IPS DF 19.7 (cell line): ENCODE data around the gene SPRR2F.
"Not testable (repeated sequence)": the region's sequence is repeated elsewhere in the genome, so short reads cannot be mapped to it uniquely, and the experiment has no call there.

Experiments
- DNase-seq: peaks from one replicate; pipeline ENCODE4 v3.0.0-alpha.2; 2013; ENCODE audit warnings: low read depth, low spot score

SPRR2F gene, protein sequence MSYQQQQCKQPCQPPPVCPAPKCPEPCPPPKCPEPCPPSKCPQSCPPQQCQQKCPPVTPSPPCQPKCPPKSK

DNA sequence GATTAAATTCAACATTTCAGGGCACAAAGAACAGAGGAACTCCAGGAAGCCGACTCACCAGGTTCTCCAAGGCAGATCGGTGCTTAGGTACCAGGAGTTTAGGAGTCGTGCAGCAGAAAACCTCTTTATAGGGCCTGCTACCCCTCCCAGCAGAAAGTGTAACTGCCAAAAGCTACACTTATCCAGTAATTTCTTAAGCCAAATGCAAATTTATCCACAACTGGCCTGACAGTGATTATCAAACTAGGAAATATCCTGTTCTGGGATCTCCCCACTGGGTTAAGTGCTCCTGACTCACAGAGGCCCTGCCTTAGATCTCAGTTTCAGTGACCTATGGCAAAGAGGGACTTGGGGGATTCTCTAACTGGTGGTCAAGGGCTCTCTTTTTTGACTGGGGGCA is at the start of gene SPRR2F:
SPRR2F (minus strand) TSS at position 101 of the 400 bp plus-strand sequence. CDS start 783 bp downstream, outside the sequence.
- DNase-seq = no peak

DNA sequence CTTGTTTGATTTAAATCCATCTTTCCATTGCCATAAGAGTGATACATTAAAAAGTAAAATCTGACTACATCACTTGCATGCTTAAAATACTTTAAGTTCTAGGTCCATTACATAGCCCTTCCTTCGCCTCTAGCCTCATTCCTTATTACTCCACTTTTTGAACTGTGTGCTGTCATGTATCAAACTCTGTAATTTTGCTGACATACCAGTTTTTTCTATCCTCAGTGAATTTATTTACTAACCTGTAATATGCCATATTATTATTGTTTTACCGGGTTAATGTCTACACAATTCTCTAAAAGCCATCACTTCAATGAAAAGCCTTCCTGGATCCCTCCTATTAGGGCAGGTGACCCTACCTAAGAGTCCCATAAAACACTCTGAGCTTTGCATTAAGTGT is 42.2 kb upstream of the SPRR2F start:
- no peak for DNase-seq

DNA sequence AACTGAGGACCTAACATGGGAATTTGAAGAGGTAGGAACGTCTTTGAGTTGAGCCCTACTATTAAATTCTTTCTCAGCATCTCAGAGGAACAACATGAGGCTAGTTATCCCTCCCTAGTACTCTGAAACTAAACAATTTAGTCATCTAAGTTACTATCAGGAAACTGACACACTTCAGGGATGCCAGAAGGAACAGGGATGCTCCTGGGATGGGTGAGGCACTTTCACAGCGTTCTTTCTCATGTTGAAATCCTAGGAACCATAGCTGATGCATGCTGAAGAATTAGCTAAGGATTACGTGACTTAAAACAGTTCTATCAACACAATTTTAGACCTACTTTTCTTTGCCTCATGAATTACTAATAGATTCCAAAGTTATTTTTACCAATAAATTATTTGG is 39.2 kb upstream of the SPRR2F start:
- DNase-seq = no peak

DNA sequence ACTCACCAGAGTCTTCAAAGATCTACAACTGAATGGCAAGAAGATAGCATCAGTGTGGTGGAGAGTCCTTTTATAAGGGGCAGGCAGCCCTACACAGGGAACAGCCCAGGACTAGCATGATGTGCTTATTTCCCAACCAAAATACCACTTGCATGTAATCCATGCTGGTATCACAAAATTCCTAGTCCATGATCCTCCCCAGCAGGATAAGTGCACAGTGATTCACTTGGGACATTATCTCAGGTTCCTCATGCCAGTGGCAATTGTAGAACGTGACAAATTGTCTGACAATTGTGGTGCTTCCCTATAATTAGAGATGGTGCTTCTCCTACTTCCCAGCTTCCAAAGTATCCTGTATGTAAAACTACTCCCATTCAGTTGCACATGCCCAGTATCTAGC is 37.5 kb upstream of the SPRR2F start, which contains the start of gene SPRR2G:
SPRR2G (minus strand) TSS at position 45 of the 400 bp plus-strand sequence. CDS start 780 bp downstream, outside the sequence.
- DNase-seq = no peak

DNA sequence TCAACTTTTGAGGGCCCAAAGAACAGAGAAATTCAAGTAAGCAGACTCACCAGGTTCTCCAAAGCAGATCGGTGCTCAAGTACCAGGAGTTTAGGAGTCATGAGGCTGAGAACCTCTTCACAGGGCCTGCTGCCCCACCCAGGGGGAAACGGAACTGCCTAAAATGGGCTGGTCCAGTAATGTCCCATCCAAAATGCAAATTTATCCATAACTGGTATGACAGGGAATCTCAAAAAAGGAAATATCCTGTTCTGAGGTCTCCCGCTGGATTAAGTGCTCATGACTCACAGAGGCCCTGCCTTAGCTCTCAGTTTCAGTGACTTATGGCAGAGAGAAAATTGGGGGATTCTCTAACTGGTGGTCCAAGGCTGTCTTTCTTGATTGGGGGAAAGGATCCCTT is 28.1 kb upstream of the SPRR2F start:
- no peak for DNase-seq

DNA sequence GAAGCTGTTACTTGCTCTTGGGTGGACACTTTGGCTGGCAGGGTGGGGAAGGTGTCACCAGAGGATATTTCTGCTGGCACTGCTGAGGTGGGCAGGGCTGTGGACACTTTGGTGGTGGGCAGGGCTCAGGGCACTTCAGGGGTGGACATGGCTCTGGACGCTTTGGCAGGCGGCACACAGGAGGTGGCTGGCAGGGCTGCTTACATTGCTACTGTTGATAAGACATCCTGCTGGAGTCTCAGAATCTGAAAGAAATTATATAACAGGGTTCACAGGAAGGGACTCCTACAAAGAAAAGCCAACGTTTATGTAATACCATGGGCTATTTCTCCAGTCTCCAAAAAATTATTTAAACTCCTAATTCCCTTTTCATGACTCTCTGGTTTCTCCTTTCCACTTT is 27.2 kb upstream of the SPRR2F start:
- DNase-seq = no peak

DNA sequence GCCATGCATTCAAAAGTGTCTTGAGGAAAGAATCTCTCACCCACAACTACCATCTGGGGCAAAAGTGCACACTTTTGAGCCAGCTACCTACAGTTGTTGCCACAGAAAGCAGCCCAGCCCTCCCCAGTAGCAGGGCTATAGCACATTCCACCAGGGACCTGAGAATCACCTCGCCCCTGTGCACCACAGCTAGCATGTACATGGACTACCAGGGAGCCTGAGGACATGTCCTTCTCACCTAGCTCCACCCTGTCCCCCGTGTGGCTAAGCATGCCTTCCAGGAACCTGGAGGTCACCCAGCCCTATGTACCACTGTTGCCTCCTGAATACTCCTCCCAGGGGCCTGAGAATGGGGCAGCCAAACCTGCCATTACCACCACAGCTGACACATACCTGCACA is 20.4 kb upstream of the SPRR2F start:
- no peak for DNase-seq

DNA sequence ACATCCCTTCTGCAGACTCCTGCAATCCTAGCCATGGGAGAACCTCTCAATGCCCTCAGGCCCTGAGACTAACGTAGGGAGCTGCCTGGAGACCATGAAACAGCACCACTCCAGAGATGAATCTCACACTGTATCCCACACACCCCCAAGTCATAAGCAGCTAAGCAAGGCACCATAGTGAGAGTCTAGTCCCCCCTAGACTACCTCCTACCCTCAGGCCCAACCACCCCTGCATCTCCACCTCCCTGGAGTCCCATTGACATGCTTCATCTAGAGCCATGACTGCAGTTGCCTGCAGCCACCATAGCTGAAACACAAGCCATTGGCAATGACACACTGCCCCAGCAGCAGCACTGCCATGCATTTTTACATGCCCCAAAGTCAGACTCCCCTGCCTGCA is 20.0 kb upstream of the SPRR2F start:
- no peak for DNase-seq

DNA sequence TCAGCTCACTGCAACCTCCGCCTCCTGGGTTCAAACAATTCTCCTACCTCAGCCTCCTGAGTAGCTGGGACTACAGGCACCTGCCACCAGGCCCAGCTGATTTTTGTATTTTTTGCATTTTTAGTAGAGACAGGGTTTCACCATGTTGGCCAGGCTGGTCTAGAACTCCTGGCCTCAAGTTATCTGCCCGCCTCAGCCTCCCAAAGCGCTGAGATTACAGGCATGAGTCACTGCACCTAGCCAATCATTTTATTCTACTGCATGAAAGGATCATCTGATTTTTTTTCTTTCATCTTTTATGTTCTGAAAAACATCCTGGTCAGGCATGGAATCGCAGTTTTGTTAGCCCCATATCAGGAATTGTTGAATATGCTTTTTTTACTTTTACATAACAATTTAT is 15.4 kb upstream of the SPRR2F start:
- DNase-seq = not testable (repeated sequence)

DNA sequence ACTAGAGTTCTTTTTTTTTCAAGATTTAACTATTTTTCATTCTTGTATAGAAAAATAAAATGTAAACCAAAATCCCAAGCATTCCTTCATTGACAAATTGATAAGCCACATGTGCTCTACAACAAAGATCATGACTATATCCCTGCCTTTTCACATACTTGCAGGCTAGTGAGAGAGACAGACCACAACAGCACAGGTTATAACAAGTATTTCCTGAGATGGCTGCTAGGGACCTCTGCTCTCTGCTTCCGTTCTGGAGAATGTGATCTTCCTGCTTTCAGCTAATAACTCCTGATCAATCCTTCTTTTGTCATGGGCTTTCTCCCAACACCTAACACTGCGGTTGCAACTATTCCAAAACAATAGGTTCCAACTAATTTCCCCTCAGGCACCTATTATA is 14.0 kb upstream of the SPRR2F start:
- no peak for DNase-seq

DNA sequence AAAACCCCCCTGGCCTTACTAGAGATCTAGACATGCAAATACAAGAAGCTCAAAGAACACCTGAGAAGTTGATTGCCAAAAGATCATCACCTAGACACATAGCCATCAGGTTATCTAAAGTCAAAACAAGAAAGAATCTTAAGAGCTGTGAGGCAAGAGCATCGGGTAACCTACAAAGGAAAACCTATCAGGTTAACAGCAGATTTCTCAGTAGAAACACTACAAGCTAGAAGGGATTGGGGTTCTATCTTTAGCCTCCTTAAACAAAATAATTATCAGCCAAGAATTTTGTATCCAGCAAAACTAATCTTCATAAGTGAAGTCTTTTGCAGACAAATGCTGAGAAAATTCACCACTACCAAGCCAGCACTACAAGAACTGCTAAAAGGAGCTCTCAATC is 12.2 kb upstream of the SPRR2F start:
- no peak for DNase-seq

DNA sequence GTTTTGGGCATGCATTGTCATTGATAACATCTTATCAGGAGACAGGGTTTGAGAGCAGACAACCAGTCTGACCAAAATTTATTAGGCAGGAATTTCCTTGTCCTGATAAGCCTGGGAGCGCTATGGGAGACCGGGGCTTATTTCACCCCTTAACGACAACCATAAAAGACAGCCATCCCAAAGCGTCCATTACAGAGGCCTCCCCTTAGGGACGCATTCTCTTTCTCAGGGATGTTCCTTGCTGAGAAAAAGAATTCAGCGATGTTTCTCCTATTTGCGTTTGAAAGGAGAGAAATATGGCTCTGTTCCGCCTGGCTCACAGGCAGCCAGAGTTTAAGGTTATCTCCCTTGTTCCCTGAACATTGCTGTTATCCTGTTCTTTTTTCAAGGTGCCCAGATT is 10.5 kb upstream of the SPRR2F start:
- DNase-seq = not testable (repeated sequence)

DNA sequence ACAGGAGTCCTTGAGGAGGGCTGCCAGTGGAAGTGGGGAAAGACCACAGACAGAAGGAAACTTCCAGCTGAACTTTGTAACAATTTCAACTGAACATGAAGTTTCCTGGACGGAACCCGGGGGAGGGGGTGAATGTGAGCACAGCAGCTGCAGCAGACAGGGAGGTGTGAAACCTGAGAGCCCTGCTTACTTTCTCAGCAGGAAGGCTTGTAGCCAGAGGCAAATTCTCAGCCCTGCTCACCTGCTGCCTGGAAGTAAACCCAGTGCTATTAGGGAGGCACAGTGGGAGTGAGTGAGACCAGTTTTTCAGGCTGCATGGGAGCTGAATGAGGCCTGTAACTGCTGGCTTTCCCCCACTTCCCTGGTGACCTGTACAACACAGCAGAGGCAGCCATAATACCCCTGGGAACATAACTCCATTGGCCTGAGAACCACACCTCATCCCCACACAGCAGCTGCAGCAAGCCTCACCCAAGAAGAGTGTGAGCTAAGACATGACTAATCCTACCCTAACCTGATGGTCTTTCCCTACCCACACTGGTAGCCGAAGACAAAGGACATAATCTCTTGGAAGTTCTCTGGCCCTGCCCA is 9.6 kb upstream of the SPRR2F start:
- DNase-seq = peak; percentile 95

DNA sequence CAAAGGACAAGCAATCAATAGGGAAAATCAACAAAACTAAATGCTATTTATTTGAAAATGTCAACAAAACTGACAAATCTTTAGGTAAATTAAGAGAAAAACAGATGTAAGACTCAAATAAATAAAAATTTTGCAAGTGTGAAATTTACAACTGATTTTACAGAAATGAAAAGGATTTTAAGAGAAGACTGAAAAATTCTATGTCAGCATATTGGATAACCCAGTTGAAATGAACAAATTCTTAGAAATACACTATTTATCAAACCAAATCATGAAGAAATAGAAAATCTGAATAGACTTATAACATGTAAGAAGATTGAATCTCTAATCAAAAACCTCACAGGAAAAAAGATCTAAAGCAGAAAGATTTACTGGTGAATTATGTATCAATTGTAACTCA is 7.6 kb upstream of the SPRR2F start:
- no peak for DNase-seq

DNA sequence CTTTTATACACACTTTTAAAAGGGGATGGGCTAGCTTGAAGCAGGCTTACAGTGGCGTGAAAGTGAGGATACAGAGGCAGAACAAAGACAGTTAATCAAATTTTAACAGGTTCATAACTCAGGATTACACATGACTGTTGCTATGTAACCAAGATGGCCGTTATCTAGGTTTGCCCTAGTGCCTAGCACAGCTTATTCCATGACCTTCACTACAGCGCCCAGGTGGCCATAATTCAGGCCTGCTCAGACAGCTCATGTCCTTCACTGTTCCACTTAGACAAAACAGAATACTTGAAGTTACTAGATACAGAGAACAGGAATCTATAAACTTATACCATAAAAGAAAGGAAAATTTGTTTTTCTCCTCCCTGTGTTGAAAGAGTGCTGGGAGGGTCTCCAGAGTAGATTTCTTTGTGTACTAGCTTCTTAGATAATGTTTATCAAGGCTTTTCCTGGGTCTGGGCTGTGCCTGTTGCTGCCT is 6.2 kb upstream of the SPRR2F start:
- no peak for DNase-seq

DNA sequence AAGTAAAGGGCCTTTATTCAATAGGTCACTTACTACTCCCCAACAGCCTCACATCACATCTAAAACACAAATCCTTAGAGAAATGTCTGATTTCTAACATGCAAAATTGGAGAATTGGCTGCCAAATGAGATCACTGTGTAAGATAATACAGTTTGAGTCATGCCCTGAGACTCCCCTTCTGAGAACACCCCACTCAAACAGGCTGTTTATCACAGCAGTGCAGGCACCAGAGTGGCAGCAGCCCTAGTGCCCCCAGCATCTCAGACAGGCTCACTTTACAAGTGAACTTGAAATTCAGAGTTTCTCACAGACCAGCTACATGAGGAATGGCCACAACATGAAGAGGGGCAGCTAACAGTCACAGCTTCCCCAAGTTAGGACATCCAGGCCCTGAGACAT is 1.9 kb upstream of the SPRR2F start:
- DNase-seq = not testable (repeated sequence)

DNA sequence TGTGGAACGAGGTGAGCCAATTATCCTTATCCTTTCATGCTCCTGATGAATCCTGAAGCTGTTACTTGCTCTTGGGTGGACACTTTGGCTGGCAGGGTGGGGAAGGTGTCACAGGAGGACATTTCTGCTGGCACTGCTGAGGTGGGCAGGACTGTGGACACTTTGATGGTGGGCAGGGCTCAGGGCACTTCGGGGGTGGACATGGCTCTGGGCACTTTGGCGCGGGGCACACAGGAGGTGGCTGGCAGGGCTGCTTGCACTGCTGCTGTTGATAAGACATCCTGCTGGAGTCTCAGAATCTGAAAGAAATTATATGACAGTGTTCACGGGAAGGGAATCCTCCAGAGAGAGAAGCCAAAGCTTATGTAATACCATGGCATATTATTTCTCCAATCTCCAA is 862 bp downstream of the SPRR2F start:
- DNase-seq = not testable (repeated sequence)

DNA sequence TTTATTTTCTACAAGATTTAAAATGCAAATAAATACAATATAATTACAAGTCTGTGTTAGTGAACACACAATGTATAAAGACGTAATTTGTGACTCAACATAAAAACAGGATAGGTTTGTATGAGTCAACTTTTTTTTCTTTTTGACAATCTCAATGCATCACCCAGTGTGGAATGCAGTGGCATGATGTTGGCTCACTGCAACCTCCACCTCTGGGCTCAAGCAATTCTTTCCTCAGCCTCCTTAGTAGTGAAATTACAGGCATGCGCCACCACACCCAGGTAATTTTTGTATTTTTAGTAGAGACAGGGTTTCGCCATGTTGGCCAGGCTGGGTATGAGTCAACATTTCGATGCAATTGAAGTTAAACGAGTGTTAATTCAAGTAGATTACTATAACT is 13.1 kb downstream of the SPRR2F start:
- no peak for DNase-seq

DNA sequence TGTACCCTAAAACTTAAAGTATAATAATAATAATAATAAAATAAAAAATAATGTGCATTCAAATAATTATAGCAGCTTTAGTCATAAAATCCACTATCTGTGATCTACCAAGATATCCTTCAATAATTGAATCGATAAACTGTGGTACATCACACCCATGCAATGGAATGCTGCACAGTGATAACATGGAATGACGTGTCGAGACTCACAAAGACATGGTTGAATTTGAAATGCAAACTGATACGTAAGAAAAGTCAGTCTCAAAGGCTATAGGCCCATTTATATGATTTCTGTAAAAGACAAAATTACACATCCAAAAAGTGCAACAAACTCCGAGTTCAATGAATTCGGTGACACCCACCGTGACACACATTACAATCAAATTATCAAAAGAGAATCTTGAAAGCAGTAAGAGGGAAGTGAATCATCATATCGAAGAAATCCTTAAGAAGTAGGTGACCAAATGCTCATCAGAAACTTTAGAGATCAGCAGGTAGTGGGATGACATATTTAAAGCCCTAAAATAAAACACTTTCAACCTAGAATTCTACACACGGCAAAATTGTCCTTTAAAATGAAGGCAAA is 13.8 kb downstream of the SPRR2F start:
- no peak for DNase-seq

DNA sequence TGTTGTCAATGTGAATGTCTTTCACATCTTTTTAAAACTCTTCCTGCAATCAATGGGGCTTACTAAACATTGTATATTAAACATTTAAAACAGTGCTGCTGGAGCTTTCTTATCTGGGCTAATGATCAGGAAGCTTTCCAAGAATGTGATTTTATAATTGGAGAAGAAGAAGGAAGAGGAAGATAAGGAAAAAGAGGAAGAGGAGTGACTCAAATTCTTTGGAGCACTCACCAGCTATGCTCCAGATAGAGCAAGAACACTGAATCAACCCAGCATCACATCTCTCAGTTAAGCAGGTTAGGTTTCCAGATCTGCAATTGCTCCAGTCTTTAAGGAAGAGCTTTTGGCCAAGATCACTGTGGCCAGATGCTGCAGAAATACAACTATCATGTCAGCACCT is 17.6 kb downstream of the SPRR2F start:
- DNase-seq = no peak

DNA sequence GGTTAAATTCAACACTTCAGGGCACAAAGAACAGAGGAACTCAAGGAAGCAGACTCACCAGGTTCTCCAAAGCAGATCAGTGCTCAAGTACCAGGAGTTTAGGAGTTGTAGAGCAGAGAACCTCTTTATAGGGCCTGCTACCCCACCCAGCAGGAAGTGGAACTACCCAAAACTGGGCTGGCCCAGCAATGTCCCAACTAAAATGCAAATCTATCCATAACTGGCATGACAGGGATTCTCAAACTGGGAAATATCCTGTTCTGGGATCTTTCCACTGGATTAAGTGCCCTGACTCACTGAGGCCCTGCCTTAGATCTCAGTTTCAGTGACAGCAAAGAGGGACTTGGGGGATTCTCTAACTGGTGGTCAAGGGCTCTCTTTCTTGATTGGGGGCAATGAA is 18.9 kb downstream of the SPRR2F start, which contains the start of gene SPRR2E:
SPRR2E (minus strand) TSS at position 101 of the 400 bp plus-strand sequence. CDS start 775 bp downstream, outside the sequence.
- no peak for DNase-seq

DNA sequence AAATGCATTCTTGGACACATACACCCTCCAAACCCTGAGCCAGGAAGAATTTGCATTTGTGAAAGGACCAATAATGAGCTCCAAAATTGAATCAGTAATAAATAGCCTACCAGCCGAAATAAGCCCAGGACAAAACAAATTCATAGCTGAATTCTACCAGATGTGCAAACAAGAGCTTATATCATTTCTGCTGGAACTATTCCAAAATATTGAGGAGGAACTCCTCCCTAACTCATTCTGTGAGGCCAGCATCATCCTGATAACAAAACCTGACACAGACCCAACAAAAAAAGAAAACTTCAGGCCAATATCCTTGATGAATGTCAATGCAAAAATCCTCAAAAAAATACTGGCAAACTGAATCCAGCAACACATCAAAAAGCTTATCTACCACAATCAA is 25.7 kb downstream of the SPRR2F start:
- DNase-seq = no peak

DNA sequence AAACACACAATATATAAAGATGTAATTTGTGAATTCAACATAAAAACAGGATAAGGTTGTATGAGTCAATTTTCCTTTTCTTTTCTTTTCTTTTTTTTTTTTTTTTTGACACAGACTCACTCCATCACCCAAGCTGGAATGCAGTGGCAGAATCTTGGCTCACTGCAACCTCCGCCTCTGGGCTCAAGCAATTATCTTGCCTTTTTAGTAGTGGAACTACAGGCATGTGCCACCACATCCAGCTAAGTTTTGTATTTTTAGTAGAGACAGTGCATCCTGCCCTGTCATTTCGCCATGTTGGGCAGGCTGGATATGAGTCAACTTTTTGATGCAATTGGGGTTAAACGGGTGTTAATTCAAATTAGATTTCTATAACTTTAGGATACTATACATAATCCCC is 31.6 kb downstream of the SPRR2F start:
- no peak for DNase-seq
